ENCODE measurements around the gene AP4S1.
"Not testable (repeated sequence)": the region's sequence is repeated elsewhere in the genome, so short reads cannot be mapped to it uniquely, and the experiment has no call there.

GRCh38 chr14:31004007-31004406, 21.4 kb upstream of the AP4S1 start:
- TF ChIP-seq REST (IDR thresholded peaks at IDR 0.05; ENCODE audit: insufficient read depth in 1 of 2, low read depth in 2 of 2, low read length in 1 of 2); CTCF (IDR thresholded peaks at IDR 0.05); TCF7L2 (IDR thresholded peaks at IDR 0.05; ENCODE audit: low read depth, low read length): not testable (repeated sequence)

Measured in Panc1 (cell line).